GDM1 (cell line): ENCODE data around the gene RELN.
"Not testable (repeated sequence)": the region's sequence is repeated elsewhere in the genome, so short reads cannot be mapped to it uniquely, and the experiment has no call there.

Experiments
- DNase-seq: peaks from one replicate; lab custom pipeline; 2025; lab: John Stamatoyannopoulos, UW

Gene RELN

DNA sequence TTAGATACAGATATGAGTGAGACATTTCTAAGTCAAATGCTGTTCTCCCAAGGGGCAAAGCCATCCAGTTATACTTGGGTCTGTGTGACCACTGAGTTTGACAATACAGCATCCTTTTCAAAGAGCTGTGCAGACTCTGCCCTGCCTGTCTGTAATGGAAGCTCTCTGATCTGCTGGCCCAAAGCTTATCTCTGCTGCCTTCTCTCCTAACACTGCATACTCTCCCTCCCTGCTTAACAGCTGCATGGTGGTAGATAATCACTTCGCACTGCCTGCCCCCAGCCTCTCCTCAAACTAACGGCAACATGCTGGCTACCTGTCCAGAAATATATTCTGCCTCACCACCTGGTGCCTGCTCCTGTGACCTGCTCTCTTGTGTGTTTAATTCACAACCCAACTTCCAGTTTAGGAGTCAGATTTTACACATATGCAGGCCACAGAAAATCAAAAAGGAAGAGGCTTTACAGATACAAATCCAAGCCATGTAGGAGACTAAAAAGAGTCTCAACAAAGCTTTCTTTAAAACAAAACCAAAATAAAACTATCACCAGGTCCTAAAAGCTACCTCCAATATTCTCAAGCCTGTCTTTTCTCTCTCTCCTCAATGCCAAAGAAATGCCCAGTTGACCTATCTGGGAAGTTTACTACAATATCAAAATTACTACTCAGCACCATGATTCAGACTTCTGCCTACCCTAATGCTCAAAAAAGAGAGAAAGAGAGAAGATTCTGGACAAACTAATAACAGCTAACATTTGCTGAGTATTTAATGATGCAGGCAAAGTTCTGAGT is 145.6 kb downstream of the RELN start:
- no peak for DNase-seq

GRCh38 chr7:103833401-103833800 is 156.1 kb downstream of the RELN start:
- no peak for DNase-seq

- no peak for DNase-seq
Observed at GRCh38 chr7:103832438-103832837, 157.0 kb downstream of the RELN start.

DNA sequence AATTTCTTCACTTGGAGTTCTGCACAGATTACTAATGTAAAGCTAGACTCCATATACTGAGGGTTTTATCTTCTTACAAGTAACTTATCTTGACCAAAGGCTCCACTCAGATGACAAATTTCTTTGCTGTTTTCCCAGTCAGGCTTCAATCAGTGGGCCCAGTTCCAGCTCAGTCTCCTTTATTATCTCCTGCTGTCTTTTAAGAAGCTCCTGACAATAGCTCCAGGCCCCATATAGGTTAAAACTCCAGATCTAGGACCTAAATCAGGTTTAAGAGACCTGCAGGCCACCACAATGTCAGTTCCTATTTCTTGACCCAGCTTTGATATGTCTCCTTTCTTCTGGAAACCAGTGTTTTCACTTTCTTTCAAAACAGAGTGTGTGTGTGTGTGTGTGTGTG is 165.2 kb downstream of the RELN start:
- no peak for DNase-seq

DNA sequence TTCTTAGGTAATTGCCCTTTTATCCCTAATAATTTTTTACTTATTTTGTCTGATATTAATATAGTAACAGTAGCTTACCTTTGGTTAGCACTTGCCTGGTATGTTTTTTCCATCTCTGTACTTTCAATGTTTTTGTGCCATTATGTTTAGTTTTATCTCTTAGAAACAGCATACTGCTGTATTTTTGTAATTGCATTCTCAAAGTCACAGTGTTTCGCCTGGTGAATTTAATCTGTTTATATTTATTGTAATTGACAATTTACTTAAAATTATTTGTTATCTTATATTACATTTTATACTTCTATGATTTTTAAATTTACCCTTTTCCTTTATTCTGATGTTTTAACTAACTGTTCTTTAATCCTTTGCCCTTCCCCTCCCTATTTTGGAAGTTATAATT is 166.4 kb downstream of the RELN start:
- no peak for DNase-seq

DNA sequence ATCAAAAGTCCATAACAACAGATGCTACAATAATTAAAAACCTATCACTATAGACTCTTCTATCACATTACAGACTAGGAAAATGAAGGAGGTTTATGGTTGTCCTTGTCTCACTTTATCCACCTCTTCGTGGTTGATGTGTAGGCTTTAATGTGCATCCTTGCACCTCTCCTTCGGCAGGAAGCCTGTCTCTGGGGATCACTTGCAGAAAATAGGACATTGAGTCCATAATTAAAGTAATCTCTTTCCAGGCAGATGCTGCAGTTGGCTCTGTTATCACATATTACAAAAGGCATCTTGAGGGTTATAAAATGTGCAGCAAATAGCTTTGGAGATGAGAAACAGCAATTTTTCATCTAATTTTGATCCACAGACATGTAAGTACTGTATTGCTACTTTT is 168.4 kb downstream of the RELN start:
- no peak for DNase-seq

- not testable (repeated sequence) for DNase-seq
Observed at GRCh38 chr7:103815972-103816371, 173.5 kb downstream of the RELN start.

GRCh38 chr7:103813970-103814369 is 175.5 kb downstream of the RELN start:
- no peak for DNase-seq

- no peak for DNase-seq
Observed at GRCh38 chr7:103811997-103812396, 177.5 kb downstream of the RELN start.

GRCh38 chr7:103811290-103811689 is 178.2 kb downstream of the RELN start:
- DNase-seq = no peak

GRCh38 chr7:103810112-103810744 is 179.2 kb downstream of the RELN start:
- DNase-seq = no peak

- DNase-seq = no peak
Observed at GRCh38 chr7:103809229-103809994, 180.0 kb downstream of the RELN start.

DNA sequence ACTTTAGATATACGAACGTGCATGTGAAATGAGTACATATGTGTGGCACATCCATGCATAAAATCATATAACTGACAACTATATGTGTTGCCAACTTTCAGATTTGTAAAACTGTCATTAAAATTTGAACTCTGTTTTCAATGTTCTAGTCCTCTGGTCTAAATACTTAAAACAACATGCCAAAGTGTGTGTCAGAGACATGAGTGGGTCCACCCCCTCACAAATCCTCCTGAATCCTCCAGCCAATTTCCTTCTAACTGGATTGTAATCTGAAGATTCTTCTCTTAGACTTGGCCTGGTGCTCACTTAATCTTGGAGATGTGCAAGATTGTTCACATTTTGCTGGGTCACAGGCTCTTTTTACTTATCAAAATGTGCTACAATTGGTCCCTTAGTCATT is 184.1 kb downstream of the RELN start:
- DNase-seq = no peak

GRCh38 chr7:103803631-103804030 is 185.8 kb downstream of the RELN start:
- DNase-seq = no peak

DNA sequence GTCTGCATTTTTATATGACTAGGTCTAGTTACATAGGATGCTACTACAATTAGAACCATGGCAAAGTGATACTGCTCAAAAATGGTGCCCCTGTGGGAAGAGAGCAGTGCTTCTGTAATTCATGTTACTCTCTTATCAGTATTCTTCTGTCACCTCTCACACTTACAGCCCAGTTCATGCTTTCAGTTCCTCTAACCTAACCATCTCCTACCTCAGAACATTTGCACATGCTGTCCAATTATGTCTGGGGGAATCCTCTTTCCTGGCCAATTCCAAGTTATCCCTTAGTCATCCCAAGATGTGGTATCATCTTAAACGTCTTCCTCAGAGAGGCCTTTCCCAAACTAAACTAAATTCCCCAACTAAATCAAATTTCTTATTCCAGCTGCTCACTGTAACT is 190.2 kb downstream of the RELN start:
- DNase-seq = no peak

DNA sequence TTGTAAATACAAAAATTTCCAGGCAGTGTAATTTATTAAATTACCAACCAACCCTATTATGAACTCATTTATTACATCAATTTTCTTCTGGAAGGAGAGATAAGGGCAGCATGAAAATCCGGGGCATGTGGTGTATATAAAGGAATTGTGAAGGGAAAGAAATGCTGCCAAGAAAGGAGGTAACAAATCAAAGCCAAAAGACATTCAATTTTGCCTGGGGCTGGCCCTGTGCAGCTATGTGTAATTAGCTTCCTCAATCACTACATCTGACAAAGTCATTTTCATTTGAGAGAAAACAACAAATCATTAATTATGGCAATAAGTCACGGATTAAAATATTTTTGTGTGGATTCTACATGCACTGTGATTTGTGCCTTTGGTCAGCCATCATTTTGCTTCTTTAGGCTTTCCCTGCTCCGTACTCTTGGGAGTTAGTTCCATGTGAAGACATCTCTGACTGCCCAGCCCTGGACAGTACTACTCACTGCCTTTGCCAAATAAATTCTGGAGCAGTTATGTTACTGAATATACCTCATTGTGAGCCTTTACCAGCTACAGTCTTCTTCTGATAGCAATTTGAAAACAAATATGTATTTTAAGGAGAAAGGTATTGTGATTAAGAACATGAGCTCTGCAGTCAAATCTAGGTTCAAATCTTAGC is 191.7 kb downstream of the RELN start:
- no peak for DNase-seq

GRCh38 chr7:103796327-103796962 is 193.0 kb downstream of the RELN start:
- DNase-seq = no peak

GRCh38 chr7:103795787-103796186 is 193.7 kb downstream of the RELN start:
- DNase-seq = no peak

- no peak for DNase-seq
Observed at GRCh38 chr7:103795107-103795506, 194.4 kb downstream of the RELN start.

DNA sequence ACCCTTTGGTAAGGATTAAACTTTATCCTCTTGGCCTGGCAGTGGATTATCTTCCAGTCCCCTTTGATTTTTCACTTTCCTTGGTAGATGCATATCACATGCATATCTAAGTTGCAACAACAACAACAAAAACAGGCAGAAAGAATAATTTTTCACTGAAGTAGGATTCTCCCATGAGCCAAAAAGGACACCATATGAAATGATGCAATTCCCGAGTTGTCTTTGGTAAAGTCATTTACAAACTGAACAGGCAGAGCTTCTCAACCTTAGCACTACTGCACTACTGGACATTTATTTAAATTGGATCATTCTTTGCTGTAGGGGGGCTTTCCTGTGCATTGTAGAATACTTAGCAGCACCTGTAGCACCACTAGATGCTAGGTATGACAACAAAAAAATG is 195.0 kb downstream of the RELN start:
- no peak for DNase-seq

DNA sequence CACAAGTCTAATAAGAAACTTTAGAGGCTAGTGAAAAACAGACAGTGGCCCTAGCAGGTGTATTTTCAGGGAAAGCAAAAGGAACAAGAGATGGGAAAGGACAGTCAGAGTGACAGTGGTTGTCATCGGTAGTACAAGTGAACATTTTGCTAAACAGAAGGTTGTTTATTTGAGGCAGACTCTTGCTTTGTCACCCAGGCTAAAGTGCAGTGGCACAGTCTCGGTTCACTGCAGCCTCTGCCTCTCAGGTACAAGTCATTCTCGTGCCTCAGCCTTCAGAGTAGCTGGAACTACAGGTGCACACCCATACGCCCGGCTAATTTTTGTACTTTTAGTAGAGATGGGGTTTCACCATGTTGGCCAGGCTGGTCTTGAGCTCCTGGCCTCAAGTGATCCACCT is 195.8 kb downstream of the RELN start:
- no peak for DNase-seq

- no peak for DNase-seq
Observed at GRCh38 chr7:103791894-103792293, 197.6 kb downstream of the RELN start.
